Measurements from ENCODE around the gene MYO15A. TPM values are rescaled to one million over a fixed set of nuclear protein-coding genes. Genes with fewer than 3 reads are reported as not detected.

MYO15A gene
- total RNA-seq, 1 experiment from 2014 or later, result 3.5 TPM

DNA sequence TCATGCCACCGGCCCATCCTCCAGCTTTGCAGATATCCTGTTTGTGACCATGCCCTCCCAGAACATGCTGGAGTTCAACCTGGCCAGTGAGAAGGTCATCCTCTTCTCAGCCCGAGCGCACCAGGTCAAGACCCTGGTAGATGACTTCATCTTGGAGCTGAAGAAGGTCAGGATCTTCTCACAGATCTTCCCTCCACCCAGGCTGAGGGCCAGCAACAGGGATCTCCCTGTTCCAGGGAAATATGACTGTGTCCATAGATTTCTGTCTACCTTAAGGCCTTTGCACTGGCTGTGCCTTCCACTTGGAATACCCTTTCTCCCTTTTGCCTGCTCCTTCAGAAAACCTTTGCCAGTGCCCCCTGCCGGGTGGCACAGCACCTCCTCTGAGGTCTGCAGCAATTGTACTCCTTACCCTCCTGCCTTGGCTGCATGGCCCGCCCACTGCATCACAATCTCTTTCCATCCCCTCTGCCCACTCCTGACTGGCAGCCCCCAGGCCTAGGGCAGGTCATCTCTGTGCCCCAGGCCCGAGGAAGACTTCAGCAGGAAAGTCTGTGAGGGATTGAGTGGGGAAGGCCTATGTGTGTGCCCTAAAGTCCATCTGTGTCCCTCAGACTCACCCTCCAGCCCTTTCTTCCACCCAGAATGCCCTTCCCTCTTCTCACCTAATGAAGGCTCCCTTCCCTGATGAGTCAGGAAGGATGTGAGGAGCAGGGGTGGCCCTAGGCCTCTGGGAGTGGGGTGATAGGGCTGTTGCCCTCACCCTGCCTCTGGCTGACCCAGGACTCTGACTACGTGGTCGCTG is 47.8 kb downstream of the MYO15A start:
- Histone ChIP-seq H3K27ac (no peak overlapping the region), H2AFZ (no peak overlapping the region), H3F3A (ENCODE audit: insufficient read depth, low read depth) (peaks cover 34% of the 10 kb centered on the region; the same call in 1 of the 2 replicates), H3K4me2 (no peak overlapping the region; the same call in 1 of the 2 replicates), H3K79me2 (ENCODE audit: low read depth) (no peaks in the 10 kb centered on the region), H3K4me1 (replicated peaks; ENCODE audit: insufficient read depth) (0 out of 2 replicates have a peak, but pooled peaks cover 5% of the 10 kb centered on the region), H3K9me3 (ENCODE audit: insufficient read depth, low read depth) (no peaks in the 10 kb centered on the region), H3K9me2 (ENCODE audit: insufficient read depth) (no peaks in the 10 kb centered on the region), H3K36me3 (ENCODE audit: low read depth) (no peaks in the 10 kb centered on the region), H4K20me1 (ENCODE audit: insufficient read depth) (no peaks in the 10 kb centered on the region), H3K4me3 (no peak overlapping the region), H3K27me3 (ENCODE audit: insufficient read depth, low read depth) (no peaks in the 10 kb centered on the region)
- intact Hi-C loops (cut with micrococcal nuclease; ENCODE audit: unreplicated experiment), result no loop called here
- POLR2A ChIA-PET (ENCODE audit: unreplicated experiment), result no interaction called here
- DNase-seq, result peak in 1 of 2 experiments; percentile 19
- BruUV-seq (replicated peaks), result no TSS peak
- CTCF ChIA-PET, result interaction anchor here (0.6 to 0.8 kb wide), 2 partner anchors 23 to 27 kb away, joined by 3 to 5 read pairs; partner anchors contain the start of gene ALKBH5
- no peak for TF ChIP-seq EZH2 (IDR thresholded peaks at IDR 0.05; ENCODE audit: low read depth)
- TF ChIP-seq, protein P1, sequence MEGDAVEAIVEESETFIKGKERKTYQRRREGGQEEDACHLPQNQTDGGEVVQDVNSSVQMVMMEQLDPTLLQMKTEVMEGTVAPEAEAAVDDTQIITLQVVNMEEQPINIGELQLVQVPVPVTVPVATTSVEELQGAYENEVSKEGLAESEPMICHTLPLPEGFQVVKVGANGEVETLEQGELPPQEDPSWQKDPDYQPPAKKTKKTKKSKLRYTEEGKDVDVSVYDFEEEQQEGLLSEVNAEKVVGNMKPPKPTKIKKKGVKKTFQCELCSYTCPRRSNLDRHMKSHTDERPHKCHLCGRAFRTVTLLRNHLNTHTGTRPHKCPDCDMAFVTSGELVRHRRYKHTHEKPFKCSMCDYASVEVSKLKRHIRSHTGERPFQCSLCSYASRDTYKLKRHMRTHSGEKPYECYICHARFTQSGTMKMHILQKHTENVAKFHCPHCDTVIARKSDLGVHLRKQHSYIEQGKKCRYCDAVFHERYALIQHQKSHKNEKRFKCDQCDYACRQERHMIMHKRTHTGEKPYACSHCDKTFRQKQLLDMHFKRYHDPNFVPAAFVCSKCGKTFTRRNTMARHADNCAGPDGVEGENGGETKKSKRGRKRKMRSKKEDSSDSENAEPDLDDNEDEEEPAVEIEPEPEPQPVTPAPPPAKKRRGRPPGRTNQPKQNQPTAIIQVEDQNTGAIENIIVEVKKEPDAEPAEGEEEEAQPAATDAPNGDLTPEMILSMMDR (conservative IDR thresholded peaks at IDR 0.05), result no peak; the same call in 1 of the 2 replicates

GRCh38 chr17:18156976-18157280 is 48.4 kb downstream of the MYO15A start:
- Histone ChIP-seq H2AFZ (no peak overlapping the region), H3K27me3 (ENCODE audit: insufficient read depth, low read depth) (no peaks in the 10 kb centered on the region), H3K36me3 (ENCODE audit: low read depth) (no peaks in the 10 kb centered on the region), H3K4me2 (no peak overlapping the region; the same call in 1 of the 2 replicates), H4K20me1 (ENCODE audit: insufficient read depth) (no peaks in the 10 kb centered on the region), H3K27ac (no peak overlapping the region), H3K4me3 (no peak overlapping the region), H3K79me2 (ENCODE audit: low read depth) (no peaks in the 10 kb centered on the region), H3K9me3 (ENCODE audit: insufficient read depth, low read depth) (no peaks in the 10 kb centered on the region), H3K4me1 (replicated peaks; ENCODE audit: insufficient read depth) (0 out of 2 replicates have a peak, but pooled peaks cover 5% of the 10 kb centered on the region), H3F3A (ENCODE audit: insufficient read depth, low read depth) (peaks cover 34% of the 10 kb centered on the region; the same call in 1 of the 2 replicates), H3K9me2 (ENCODE audit: insufficient read depth) (no peaks in the 10 kb centered on the region)
- DNase-seq, result no peak
- no TSS peak for BruUV-seq (replicated peaks)
- ChIA-PET CTCF (no interaction called here), POLR2A (ENCODE audit: unreplicated experiment) (no interaction called here)
- TF ChIP-seq, protein P1 (conservative IDR thresholded peaks at IDR 0.05), result no peak
- TF ChIP-seq EZH2 (IDR thresholded peaks at IDR 0.05; ENCODE audit: low read depth), result no peak
- intact Hi-C loops (cut with micrococcal nuclease; ENCODE audit: unreplicated experiment), result no loop called here

DNA sequence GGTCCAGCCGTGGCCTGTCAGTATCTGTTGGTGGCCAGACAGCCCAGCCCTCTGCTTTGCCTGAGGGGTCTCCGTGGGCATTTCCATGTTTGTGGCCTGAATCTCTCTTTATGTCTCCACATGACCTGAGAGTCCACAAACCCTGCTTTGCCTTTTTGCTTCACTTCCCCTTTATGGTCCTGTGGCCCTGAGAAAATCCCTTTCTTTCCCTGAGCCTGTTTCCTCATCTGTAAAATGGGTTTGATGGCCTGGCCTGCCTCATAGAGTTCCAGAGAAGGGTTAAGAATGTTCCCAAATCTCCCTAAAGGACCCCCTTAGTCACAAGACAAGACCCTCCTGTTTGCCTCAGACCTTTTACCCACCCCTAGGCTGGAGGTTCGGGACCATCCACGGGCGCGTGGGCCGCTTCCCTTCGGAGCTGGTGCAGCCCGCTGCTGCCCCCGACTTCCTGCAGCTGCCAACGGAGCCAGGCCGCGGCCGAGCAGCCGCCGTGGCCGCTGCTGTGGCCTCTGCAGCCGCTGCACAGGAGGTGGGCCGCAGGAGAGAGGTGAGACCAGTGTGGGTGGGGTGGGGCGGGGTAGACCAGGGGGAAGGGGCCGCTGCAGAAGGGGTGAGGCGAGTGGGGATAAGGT is 48.9 kb downstream of the MYO15A start:
- TF ChIP-seq, protein P1 (conservative IDR thresholded peaks at IDR 0.05), result no peak
- peaks cover 34% of the 10 kb centered on the region; the same call in 1 of the 2 replicates for H3F3A ChIP-seq (ENCODE audit: insufficient read depth, low read depth)
- H3K79me2 ChIP-seq (ENCODE audit: low read depth), result no peaks in the 10 kb centered on the region
- no peak overlapping the region for H3K4me2 ChIP-seq
- no peaks in the 10 kb centered on the region for H3K9me2 ChIP-seq (ENCODE audit: insufficient read depth)
- no peaks in the 10 kb centered on the region for H3K36me3 ChIP-seq (ENCODE audit: low read depth)
- no peaks in the 10 kb centered on the region for H3K9me3 ChIP-seq (ENCODE audit: insufficient read depth, low read depth)
- intact Hi-C loops (cut with micrococcal nuclease; ENCODE audit: unreplicated experiment), result no loop called here
- H4K20me1 ChIP-seq (ENCODE audit: insufficient read depth), result no peaks in the 10 kb centered on the region
- H3K4me3 ChIP-seq, result no peak overlapping the region
- no peak overlapping the region for H3K27ac ChIP-seq
- POLR2A ChIA-PET (ENCODE audit: unreplicated experiment), result interaction anchor here (0.7 kb wide), 1 partner anchor 37 kb away, joined by 8 read pairs; no protein-coding TSS in a partner anchor
- CTCF ChIA-PET, result no interaction called here
- no TSS peak for BruUV-seq (replicated peaks)
- no peaks in the 10 kb centered on the region for H3K27me3 ChIP-seq (ENCODE audit: insufficient read depth, low read depth)
- no peak for DNase-seq
- no peak overlapping the region for H2AFZ ChIP-seq
- H3K4me1 ChIP-seq (replicated peaks; ENCODE audit: insufficient read depth), result 0 out of 2 replicates have a peak, but pooled peaks cover 5% of the 10 kb centered on the region

Data from PC-9 (cell line).